SK-N-SH (cell line): ENCODE data around the gene MRPS15. TPM values are rescaled to one million over a fixed set of nuclear protein-coding genes. Genes with fewer than 3 reads are reported as not detected.

Source experiments
- CTCF ChIA-PET: fragments of 300-600, 350-600 bp; formaldehyde crosslinking; extraction: SDS; loops from one replicate; lab custom pipeline; 2021; lab: Yijun Ruan, JAX
- POLR2A ChIA-PET: fragments of 350-600 bp; sonication (Branson Sonifier 250); formaldehyde crosslinking; extraction: SDS; loops from one replicate; lab custom pipeline; 2020; ENCODE audit warnings: antibody characterized with exemption, inconsistent platforms; lab: Yijun Ruan, JAX
- DNase-seq: peaks from one replicate; pipeline ENCODE4 v3.0.0; 2012
- H2AFZ ChIP-seq: fragments of 200-600 bp; sonication (generic); 2 replicates; pipeline ENCODE4 v1.8.1; 2016; ENCODE audit warnings: antibody characterized with exemption, mild to moderate bottlenecking, low read depth
- H3F3A ChIP-seq: fragments of 200-600 bp; sonication (generic); replicated peaks from 2 replicates; pipeline ENCODE3; 2016; ENCODE audit warnings: antibody characterized with exemption, mild to moderate bottlenecking; ENCODE audit not compliant: insufficient read depth
- H3K27ac ChIP-seq, 2 experiments: fragments of 200-500 bp in 1 of 2; fragments of 200-600 bp in 1 of 2; sonication (Bioruptor generic) in 1 of 2; sonication (generic), shearing (Covaris generic) in 1 of 2; 2 replicates each; pipeline versions ENCODE4 v1.5.1 to v1.6.1; 2014 to 2016; ENCODE audit warnings: low read depth in 2 of 2, inconsistent platforms in 1 of 2, low read length in 1 of 2, mild to moderate bottlenecking in 1 of 2, mixed read lengths in 1 of 2
- H3K27me3 ChIP-seq: fragments of 200-600 bp; sonication (generic), shearing (Covaris generic); 2 replicates; pipeline ENCODE4 v1.6.1; 2016; ENCODE audit warnings: mixed run types; ENCODE audit not compliant: insufficient read depth
- H3K36me3 ChIP-seq, 2 experiments: fragments of 200-500 bp in 1 of 2; fragments of 200-600 bp in 1 of 2; sonication (Bioruptor generic) in 1 of 2; sonication (generic) in 1 of 2; replicated peaks in 1 of 2; 2 replicates each; pipeline versions ENCODE3 to v1.5.1; 2014 to 2016; ENCODE audit warnings: low read length in 1 of 2, mild to moderate bottlenecking in 1 of 2; ENCODE audit not compliant: insufficient read depth in 2 of 2, control insufficient read depth in 1 of 2
- H3K4me1 ChIP-seq, 2 experiments: fragments of 200-500 bp in 1 of 2; fragments of 200-600 bp in 1 of 2; sonication (Bioruptor generic) in 1 of 2; sonication (generic), shearing (Covaris generic) in 1 of 2; 2 replicates each; pipeline versions ENCODE4 v1.5.1 to v1.6.1; 2014 to 2016; ENCODE audit warnings: low read depth in 1 of 2, low read length in 1 of 2, mixed run types in 1 of 2; ENCODE audit not compliant: insufficient read depth in 2 of 2, control insufficient read depth in 1 of 2
- H3K4me2 ChIP-seq: fragments of 200-600 bp; sonication (generic), shearing (Covaris generic); 2 replicates; pipeline ENCODE4 v1.6.1; 2017; ENCODE audit warnings: mixed run types
- H3K4me3 ChIP-seq, 2 experiments: fragments of 200-500 bp in 1 of 2; fragments of 200-600 bp in 1 of 2; sonication (Bioruptor generic) in 1 of 2; sonication (generic), shearing (Covaris generic) in 1 of 2; 2 replicates each; pipeline versions ENCODE4 v1.5.1 to v1.8.1; 2014 to 2016; ENCODE audit warnings: low read depth in 2 of 2, inconsistent platforms in 1 of 2, low read length in 1 of 2, mild to moderate bottlenecking in 1 of 2, mixed read lengths in 1 of 2, moderate library complexity in 1 of 2
- H3K79me2 ChIP-seq: fragments of 200-600 bp; sonication (generic); 2 replicates; pipeline ENCODE4 v1.8.1; 2017; ENCODE audit warnings: mild to moderate bottlenecking; ENCODE audit not compliant: insufficient read depth
- H3K9ac ChIP-seq: fragments of 200-600 bp; sonication (generic); 2 replicates; pipeline ENCODE4 v1.6.1; 2017; ENCODE audit warnings: mixed run types
- H3K9me2 ChIP-seq: fragments of 200-600 bp; sonication (generic); 2 replicates; pipeline ENCODE4 v1.6.1; 2017; ENCODE audit warnings: mixed run types
- H3K9me3 ChIP-seq: fragments of 200-600 bp; sonication (generic); 2 replicates; pipeline ENCODE4 v1.6.1; 2017; ENCODE audit warnings: mixed run types, mild to moderate bottlenecking, moderate library complexity
- H4K20me1 ChIP-seq: fragments of 200-600 bp; sonication (generic); 2 replicates; pipeline ENCODE4 v1.6.1; 2017; ENCODE audit warnings: mild to moderate bottlenecking, mixed run types; ENCODE audit not compliant: insufficient read depth
- CHD2 ChIP-seq: fragments of 150-350 bp; IDR thresholded peaks from 2 replicates; pipeline ENCODE4 v1.6.1; 2018; ENCODE audit warnings: low read length; ENCODE audit not compliant: partially characterized antibody
- EP300 ChIP-seq, 2 experiments: IDR thresholded peaks; 2 replicates each; pipeline versions ENCODE4 v1.4.0 to v1.6.1; 2012; ENCODE audit warnings: borderline replicate concordance in 1 of 2, low read depth in 1 of 2, low read length in 1 of 2
- FOSL2 ChIP-seq: IDR thresholded peaks from 2 replicates; pipeline ENCODE4 v1.4.0; 2012; ENCODE audit warnings: low read depth, mild to moderate bottlenecking, moderate library complexity, borderline replicate concordance
- FOXM1 ChIP-seq: IDR thresholded peaks from 2 replicates; pipeline ENCODE4 v1.4.0; 2012; ENCODE audit warnings: low read depth, mild to moderate bottlenecking
- IRF3 ChIP-seq: fragments of 150-350 bp; IDR thresholded peaks from 2 replicates; pipeline ENCODE4 v1.6.1; 2016; ENCODE audit warnings: mild to moderate bottlenecking, low read depth, low read length
- JUND ChIP-seq: IDR thresholded peaks from 2 replicates; pipeline ENCODE4 v1.4.0; 2012
- MEF2A ChIP-seq: IDR thresholded peaks from 2 replicates; pipeline ENCODE4 v1.4.0; 2012; ENCODE audit warnings: low read depth, borderline replicate concordance
- NFIC ChIP-seq: IDR thresholded peaks from 2 replicates; pipeline ENCODE4 v1.4.0; 2012; ENCODE audit warnings: borderline replicate concordance
- PBX3 ChIP-seq: IDR thresholded peaks from 2 replicates; pipeline ENCODE4; 2012
- RAD21 ChIP-seq: IDR thresholded peaks from 2 replicates; pipeline ENCODE4 v1.6.1; 2012; ENCODE audit warnings: mild to moderate bottlenecking, low read length
- SIN3A ChIP-seq: IDR thresholded peaks from 2 replicates; pipeline ENCODE4 v1.6.1; 2012; ENCODE audit warnings: low read depth, mild to moderate bottlenecking, low read length, moderate library complexity, borderline replicate concordance
- SMC3 ChIP-seq: IDR thresholded peaks from 2 replicates; pipeline ENCODE4 v1.6.1; 2012; ENCODE audit warnings: low read depth, low read length, improper control_type of control experiment
- TAF1 ChIP-seq: IDR thresholded peaks from 2 replicates; pipeline ENCODE4 v1.6.1; 2012; ENCODE audit warnings: low read depth, mild to moderate bottlenecking, low read length, moderate library complexity, borderline replicate concordance
- TCF12 ChIP-seq: IDR thresholded peaks from 2 replicates; pipeline ENCODE4 v1.4.0; 2012
- YY1 ChIP-seq: IDR thresholded peaks from 2 replicates; pipeline ENCODE4 v1.4.0; 2012; ENCODE audit warnings: low read depth, mild to moderate bottlenecking
- WGBS: methylation state at CpG from one replicate; pipeline ENCODE4 v1.1.6; 2017; ENCODE audit warnings: low lambda C conversion rate; 5-methylcytosine and 5-hydroxymethylcytosine counted together
- polyA plus RNA-seq, 3 experiments: library from polyadenylated mRNA; depleted of rRNA; stranded (reverse); fragments of >200 nt; gene quantifications; 2 replicates each; pipeline ENCODE4 v1.2.3, GENCODE V29; 2012
- TF ChIP-seq, protein P1 (sequence below): IDR thresholded peaks from 2 replicates; pipeline ENCODE4 v1.4.0; 2012; ENCODE audit warnings: low read depth, borderline replicate concordance

The MRPS15 gene
- polyA plus RNA-seq, 1 of the 3 experiments (the other 2 are of a cell fraction): 75.1 TPM

GRCh38 chr1:36497207-36497606, 33.0 kb upstream of the MRPS15 start:
- Histone ChIP-seq H3K27me3 (peaks cover under 1% of the 10 kb centered on the region; the same call in 1 of the 2 replicates), H2AFZ (no peak overlapping the region), H3K4me1 (no peaks in the 10 kb centered on the region; a peak in 1 of 4 replicates), H3K9ac (no peak overlapping the region), H3K79me2 (no peaks in the 10 kb centered on the region), H3F3A (no peaks in the 10 kb centered on the region), H4K20me1 (no peaks in the 10 kb centered on the region), H3K4me2 (no peak overlapping the region), H3K9me2 (no peaks in the 10 kb centered on the region), H3K36me3 (no peaks in the 10 kb centered on the region), H3K9me3 (no peaks in the 10 kb centered on the region), H3K4me3 (no peak overlapping the region), H3K27ac (no peak overlapping the region)
- ChIA-PET CTCF (interaction anchor here (5.3 kb wide), 1 partner anchor 20 kb away, joined by 34 read pairs; no protein-coding TSS in a partner anchor), POLR2A (no interaction called here)
- DNase-seq: no peak
- TF ChIP-seq SIN3A (no peak), FOSL2 (no peak), TAF1 (no peak), EP300 (IDR thresholded peaks at IDR 0.05; ENCODE audit: borderline replicate concordance in 1 of 2, low read depth in 1 of 2, low read length in 1 of 2) (no peak), RAD21 (no peak), NFIC (no peak), SMC3 (no peak), CHD2 (no peak), IRF3 (no peak), JUND (no peak), PBX3 (no peak)
- TF ChIP-seq, protein P1, sequence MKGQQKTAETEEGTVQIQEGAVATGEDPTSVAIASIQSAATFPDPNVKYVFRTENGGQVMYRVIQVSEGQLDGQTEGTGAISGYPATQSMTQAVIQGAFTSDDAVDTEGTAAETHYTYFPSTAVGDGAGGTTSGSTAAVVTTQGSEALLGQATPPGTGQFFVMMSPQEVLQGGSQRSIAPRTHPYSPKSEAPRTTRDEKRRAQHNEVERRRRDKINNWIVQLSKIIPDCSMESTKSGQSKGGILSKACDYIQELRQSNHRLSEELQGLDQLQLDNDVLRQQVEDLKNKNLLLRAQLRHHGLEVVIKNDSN: no peak
- WGBS: 83% methylated on average over 2 of the region's 2 CpGs

- POLR2A ChIA-PET: no interaction called here
- TF ChIP-seq RAD21 (no peak), YY1 (no peak), MEF2A (no peak), JUND (no peak), TCF12 (no peak), FOXM1 (no peak), CHD2 (no peak)
- H3K9ac ChIP-seq: no peak overlapping the region
These were observed 30.8 kb upstream of the MRPS15 start for GRCh38 chr1:36494971-36495370.

More at GRCh38 chr1:36494971-36495370, 30.8 kb upstream of the MRPS15 start:
- CTCF ChIA-PET: interaction anchor here (1.8 to 5.3 kb wide), 2 partner anchors 22 to 24 kb away, joined by 4 to 34 read pairs; no protein-coding TSS in a partner anchor
- no peaks in the 10 kb centered on the region; a peak in 1 of 4 replicates for H3K4me1 ChIP-seq
- no peak for DNase-seq
- 26% methylated on average over 5 of the region's 5 CpGs for WGBS
- H3K4me2 ChIP-seq: no peak overlapping the region
- H3K4me3 ChIP-seq: no peak overlapping the region
- H4K20me1 ChIP-seq: no peaks in the 10 kb centered on the region
- no peaks in the 10 kb centered on the region for H3K36me3 ChIP-seq
- no peaks in the 10 kb centered on the region for H3K79me2 ChIP-seq
- no peaks in the 10 kb centered on the region for H3K9me2 ChIP-seq
- H3K9me3 ChIP-seq: no peaks in the 10 kb centered on the region
- no peaks in the 10 kb centered on the region; the same call in 1 of the 2 replicates for H3K27me3 ChIP-seq
- H2AFZ ChIP-seq: no peak overlapping the region
- H3F3A ChIP-seq: no peaks in the 10 kb centered on the region
- H3K27ac ChIP-seq: no peak overlapping the region
